ENCODE data around the gene EEPD1.

EEPD1 gene

GRCh38 chr7:36198854-36199266 is 45.8 kb downstream of the EEPD1 start:
- H3K4me2 ChIP-seq, result peak overlapping the region in 3 of 11 experiments; percentile 48 to 88 (median 80); a peak in 6 of 22 replicates
- H3K4me3 ChIP-seq, result no peak overlapping the region
- peaks cover 5 to 79% (median 23%) of the 10 kb centered on the region in 10 experiments; a peak in 19 of 20 replicates for H3K4me1 ChIP-seq
- peak overlapping the region in 3 of 11 experiments; percentile 22 to 36 (median 29); a peak in 4 of 22 replicates for H3K27ac ChIP-seq
- no peak overlapping the region; a peak in 1 of 22 replicates for H3K9ac ChIP-seq
- H3K36me3 ChIP-seq, result peaks cover 0 to 77% (median 0%) of the 10 kb centered on the region in 11 experiments; a peak in 10 of 22 replicates
- no peaks in the 10 kb centered on the region for H3K27me3 ChIP-seq
- no peak for TF ChIP-seq Cebpa-rat (IDR thresholded peaks at IDR 0.05)
- H4K20me1 ChIP-seq, result peaks cover 0 to 22% (median 0%) of the 10 kb centered on the region in 11 experiments; a peak in 2 of 22 replicates
- peaks cover 0 to 23% (median 14%) of the 10 kb centered on the region in 11 experiments; a peak in 18 of 22 replicates for H3K9me3 ChIP-seq (replicated peaks in 1 of 11)

GRCh38 chr7:36199329-36199728 is 46.3 kb downstream of the EEPD1 start:
- no peak for TF ChIP-seq Cebpa-rat (IDR thresholded peaks at IDR 0.05)
- Histone ChIP-seq H3K4me3 (no peak overlapping the region), H3K9ac (no peak overlapping the region; a peak in 1 of 22 replicates), H3K27me3 (no peaks in the 10 kb centered on the region), H4K20me1 (peaks cover 0 to 22% (median 0%) of the 10 kb centered on the region in 11 experiments; a peak in 2 of 22 replicates), H3K4me1 (peaks cover under 1 to 79% (median 18%) of the 10 kb centered on the region in 10 experiments; a peak in 17 of 20 replicates), H3K4me2 (peak overlapping the region in 3 of 11 experiments; percentile 48 to 88 (median 80); a peak in 5 of 22 replicates), H3K9me3 (replicated peaks in 1 of 11) (peaks cover 0 to 23% (median 14%) of the 10 kb centered on the region in 11 experiments; a peak in 18 of 22 replicates), H3K27ac (peak overlapping the region in 2 of 11 experiments; percentile 22 to 32; a peak in 3 of 22 replicates), H3K36me3 (peaks cover 0 to 76% (median 0%) of the 10 kb centered on the region in 11 experiments; a peak in 10 of 22 replicates)

GRCh38 chr7:36201122-36201723 is 48.2 kb downstream of the EEPD1 start:
- peaks cover 0 to 61% (median 0%) of the 10 kb centered on the region in 11 experiments; a peak in 6 of 22 replicates for H3K36me3 ChIP-seq
- no peak overlapping the region for H3K9ac ChIP-seq
- peak overlapping the region in 3 of 11 experiments; percentile 60 to 91 (median 88); a peak in 6 of 22 replicates for H3K4me2 ChIP-seq
- no peak overlapping the region for H3K27ac ChIP-seq
- no peak overlapping the region for H3K4me3 ChIP-seq
- H4K20me1 ChIP-seq, result peaks cover 0 to 22% (median 0%) of the 10 kb centered on the region in 11 experiments; a peak in 2 of 22 replicates
- peaks cover 0 to 86% (median 12%) of the 10 kb centered on the region in 10 experiments; a peak in 13 of 20 replicates for H3K4me1 ChIP-seq
- no peaks in the 10 kb centered on the region for H3K27me3 ChIP-seq
- peaks cover 0 to 4% (median 4%) of the 10 kb centered on the region in 11 experiments; a peak in 16 of 22 replicates for H3K9me3 ChIP-seq (replicated peaks in 1 of 11)
- peak in 2 of 11 experiments; percentile 13 to 50; a peak in 1 of 22 replicates for TF ChIP-seq Cebpa-rat (IDR thresholded peaks at IDR 0.05)

GRCh38 chr7:36202398-36202797 is 49.3 kb downstream of the EEPD1 start:
- no peak overlapping the region for H3K4me3 ChIP-seq
- H4K20me1 ChIP-seq, result peaks cover 0 to 22% (median 0%) of the 10 kb centered on the region in 11 experiments; a peak in 2 of 22 replicates
- H3K4me2 ChIP-seq, result peak overlapping the region in 5 of 11 experiments; percentile 21 to 91 (median 60); a peak in 10 of 22 replicates
- no peaks in the 10 kb centered on the region for H3K27me3 ChIP-seq
- H3K36me3 ChIP-seq, result peaks cover 0 to 63% (median 0%) of the 10 kb centered on the region in 11 experiments; a peak in 6 of 22 replicates
- no peaks in the 10 kb centered on the region for H3K9me3 ChIP-seq (replicated peaks in 1 of 11)
- H3K27ac ChIP-seq, result 0 out of 22 replicates have a peak overlapping the region, but pooled peaks of 1 of the 11 experiments have one; percentile 11
- TF ChIP-seq Cebpa-rat (IDR thresholded peaks at IDR 0.05), result no peak
- peaks cover 2 to 98% (median 17%) of the 10 kb centered on the region in 10 experiments; a peak in 19 of 20 replicates for H3K4me1 ChIP-seq
- H3K9ac ChIP-seq, result peak overlapping the region in 3 of 11 experiments; percentile 0 to 40 (median 9); a peak in 1 of 22 replicates

GRCh38 chr7:36203071-36203790 is 50.2 kb downstream of the EEPD1 start:
- H3K9me3 ChIP-seq (replicated peaks in 1 of 11), result no peaks in the 10 kb centered on the region
- no peak for TF ChIP-seq Cebpa-rat (IDR thresholded peaks at IDR 0.05)
- H3K27me3 ChIP-seq, result no peaks in the 10 kb centered on the region
- peaks cover 10 to 100% (median 26%) of the 10 kb centered on the region in 10 experiments for H3K4me1 ChIP-seq
- peaks cover 0 to 22% (median 0%) of the 10 kb centered on the region in 11 experiments; a peak in 2 of 22 replicates for H4K20me1 ChIP-seq
- H3K36me3 ChIP-seq, result peaks cover 0 to 63% (median 0%) of the 10 kb centered on the region in 11 experiments; a peak in 6 of 22 replicates
- no peak overlapping the region for H3K4me3 ChIP-seq
- H3K27ac ChIP-seq, result peak overlapping the region in 1 of 11 experiments; percentile 11; a peak in 2 of 22 replicates
- peak overlapping the region in 6 of 11 experiments; percentile 21 to 91 (median 48); a peak in 11 of 22 replicates for H3K4me2 ChIP-seq
- H3K9ac ChIP-seq, result 0 out of 22 replicates have a peak overlapping the region, but pooled peaks of 1 of the 11 experiments have one; percentile 0

GRCh38 chr7:36204044-36204663 is 51.1 kb downstream of the EEPD1 start:
- TF ChIP-seq Cebpa-rat (IDR thresholded peaks at IDR 0.05), result no peak
- Histone ChIP-seq H3K9me3 (replicated peaks in 1 of 11) (no peaks in the 10 kb centered on the region), H3K9ac (0 out of 22 replicates have a peak overlapping the region, but pooled peaks of 2 of the 11 experiments have one; percentile 16 to 19), H3K4me3 (no peak overlapping the region), H3K4me1 (peaks cover 19 to 100% (median 35%) of the 10 kb centered on the region in 10 experiments), H3K36me3 (peaks cover 0 to 56% (median 0%) of the 10 kb centered on the region in 11 experiments; a peak in 5 of 22 replicates), H3K27ac (peak overlapping the region in 1 of 11 experiments; percentile 12; a peak in 1 of 22 replicates), H3K27me3 (no peaks in the 10 kb centered on the region), H3K4me2 (peak overlapping the region in 3 of 11 experiments; percentile 6 to 91 (median 88); a peak in 6 of 22 replicates), H4K20me1 (peaks cover 0 to 22% (median 0%) of the 10 kb centered on the region in 11 experiments; a peak in 2 of 22 replicates)

GRCh38 chr7:36204929-36205635 is 52.0 kb downstream of the EEPD1 start:
- peak overlapping the region in 1 of 11 experiments; percentile 18; a peak in 4 of 22 replicates for H3K27ac ChIP-seq
- H3K27me3 ChIP-seq, result no peaks in the 10 kb centered on the region
- H4K20me1 ChIP-seq, result peaks cover 0 to 18% (median 0%) of the 10 kb centered on the region in 11 experiments; a peak in 2 of 22 replicates
- H3K9ac ChIP-seq, result peak overlapping the region in 1 of 11 experiments; percentile 45; a peak in 1 of 22 replicates
- no peak overlapping the region for H3K4me3 ChIP-seq
- peaks cover 28 to 100% (median 44%) of the 10 kb centered on the region in 10 experiments for H3K4me1 ChIP-seq
- H3K4me2 ChIP-seq, result peak overlapping the region in 2 of 11 experiments; percentile 88 to 91; a peak in 4 of 22 replicates
- TF ChIP-seq Cebpa-rat (IDR thresholded peaks at IDR 0.05), result no peak
- H3K9me3 ChIP-seq (replicated peaks in 1 of 11), result no peaks in the 10 kb centered on the region
- peaks cover 0 to 49% (median 0%) of the 10 kb centered on the region in 11 experiments; a peak in 4 of 22 replicates for H3K36me3 ChIP-seq
